ENCODE results near the gene FCAMR.
A peak's percentile ranks its signal among the peaks of the same experiment; 100 is the strongest.

FCAMR gene, protein sequence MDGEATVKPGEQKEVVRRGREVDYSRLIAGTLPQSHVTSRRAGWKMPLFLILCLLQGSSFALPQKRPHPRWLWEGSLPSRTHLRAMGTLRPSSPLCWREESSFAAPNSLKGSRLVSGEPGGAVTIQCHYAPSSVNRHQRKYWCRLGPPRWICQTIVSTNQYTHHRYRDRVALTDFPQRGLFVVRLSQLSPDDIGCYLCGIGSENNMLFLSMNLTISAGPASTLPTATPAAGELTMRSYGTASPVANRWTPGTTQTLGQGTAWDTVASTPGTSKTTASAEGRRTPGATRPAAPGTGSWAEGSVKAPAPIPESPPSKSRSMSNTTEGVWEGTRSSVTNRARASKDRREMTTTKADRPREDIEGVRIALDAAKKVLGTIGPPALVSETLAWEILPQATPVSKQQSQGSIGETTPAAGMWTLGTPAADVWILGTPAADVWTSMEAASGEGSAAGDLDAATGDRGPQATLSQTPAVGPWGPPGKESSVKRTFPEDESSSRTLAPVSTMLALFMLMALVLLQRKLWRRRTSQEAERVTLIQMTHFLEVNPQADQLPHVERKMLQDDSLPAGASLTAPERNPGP
- 0.04 to 109 (median 0.84) reads per million in 17 experiments for total RNA-seq

DNA sequence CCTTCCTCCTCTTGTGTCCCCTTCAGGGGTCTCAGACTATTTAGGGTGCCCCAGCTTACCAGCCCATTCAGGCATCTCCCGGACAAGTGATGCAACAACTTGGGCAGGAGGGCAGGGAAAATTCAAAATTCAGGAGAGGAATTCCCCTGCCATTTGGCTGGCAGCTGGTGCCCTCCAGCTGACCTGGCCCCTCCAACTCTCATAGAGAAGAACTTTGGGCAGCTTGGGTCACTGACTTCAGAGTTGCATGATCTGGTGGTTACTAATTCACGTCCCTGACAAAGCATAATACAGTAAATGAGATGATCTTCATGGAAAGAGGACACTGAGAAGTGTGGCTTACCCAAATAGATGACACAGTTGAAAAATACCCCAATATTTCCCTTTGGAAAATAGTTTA, at the start of gene FCAMR:
FCAMR (minus strand) TSS at position 15 of the 400 bp plus-strand sequence. CDS start 335 bp downstream, outside the sequence.
- peak; percentile 50 to 71 (median 60) for DNase-seq

DNA sequence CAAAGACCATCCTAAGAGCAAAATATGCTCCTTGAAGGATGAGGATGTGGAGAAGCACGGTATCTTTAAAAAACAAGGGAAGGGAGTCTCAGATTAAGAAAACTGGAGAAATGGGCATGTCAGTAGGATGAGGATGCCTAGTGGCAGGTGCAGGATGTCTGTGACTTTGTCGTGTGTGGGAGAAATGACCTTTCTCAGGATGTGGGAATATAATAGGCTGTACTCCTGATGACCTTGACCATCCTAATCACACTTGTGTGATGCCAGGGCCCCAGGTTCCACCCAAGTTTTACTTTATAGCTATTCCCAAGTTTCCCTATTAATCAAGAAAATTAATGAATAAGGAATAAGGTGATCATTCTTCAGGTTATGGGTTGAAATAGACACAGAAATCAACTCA, 49.4 kb upstream of the FCAMR start:
- DNase-seq: no peak

DNA sequence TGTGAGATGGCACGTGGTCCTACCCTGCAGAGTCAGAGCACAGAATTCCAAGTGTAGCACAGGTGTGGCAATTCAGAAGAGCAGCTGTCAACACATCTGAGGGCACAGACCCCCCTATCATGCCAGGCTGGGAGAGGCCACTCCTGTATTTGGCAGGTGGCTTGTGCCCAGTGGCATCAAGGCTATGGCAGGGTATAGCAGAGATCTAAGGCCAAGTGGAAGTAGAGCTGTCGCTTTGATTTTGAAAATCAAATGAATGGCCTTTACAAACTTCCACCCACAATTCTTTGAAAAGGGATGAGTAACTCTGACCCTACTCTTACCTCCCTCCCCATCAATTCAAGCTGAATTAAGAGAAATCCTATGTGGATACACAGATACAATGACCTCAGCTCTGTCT, 48.9 kb upstream of the FCAMR start:
- no peak for DNase-seq

DNA sequence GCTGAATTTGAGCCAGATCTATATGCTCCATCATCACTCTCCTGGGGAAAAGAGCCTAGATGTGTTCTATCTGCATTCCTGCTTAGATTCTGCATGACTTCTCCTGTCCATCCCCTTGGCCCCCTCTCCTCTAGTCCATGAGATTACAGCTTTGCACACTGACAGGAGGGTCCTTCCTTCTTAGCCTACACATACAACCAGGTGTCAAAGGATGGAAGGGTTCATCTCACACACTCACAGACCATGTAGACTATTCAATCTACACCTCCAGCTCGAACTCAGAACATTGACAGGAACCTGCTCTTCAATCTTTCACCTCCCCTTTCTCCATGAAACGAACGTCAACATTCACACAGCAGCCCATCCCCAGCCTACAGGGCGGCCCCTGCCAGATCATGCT, 48.4 kb upstream of the FCAMR start:
- DNase-seq: no peak

DNA sequence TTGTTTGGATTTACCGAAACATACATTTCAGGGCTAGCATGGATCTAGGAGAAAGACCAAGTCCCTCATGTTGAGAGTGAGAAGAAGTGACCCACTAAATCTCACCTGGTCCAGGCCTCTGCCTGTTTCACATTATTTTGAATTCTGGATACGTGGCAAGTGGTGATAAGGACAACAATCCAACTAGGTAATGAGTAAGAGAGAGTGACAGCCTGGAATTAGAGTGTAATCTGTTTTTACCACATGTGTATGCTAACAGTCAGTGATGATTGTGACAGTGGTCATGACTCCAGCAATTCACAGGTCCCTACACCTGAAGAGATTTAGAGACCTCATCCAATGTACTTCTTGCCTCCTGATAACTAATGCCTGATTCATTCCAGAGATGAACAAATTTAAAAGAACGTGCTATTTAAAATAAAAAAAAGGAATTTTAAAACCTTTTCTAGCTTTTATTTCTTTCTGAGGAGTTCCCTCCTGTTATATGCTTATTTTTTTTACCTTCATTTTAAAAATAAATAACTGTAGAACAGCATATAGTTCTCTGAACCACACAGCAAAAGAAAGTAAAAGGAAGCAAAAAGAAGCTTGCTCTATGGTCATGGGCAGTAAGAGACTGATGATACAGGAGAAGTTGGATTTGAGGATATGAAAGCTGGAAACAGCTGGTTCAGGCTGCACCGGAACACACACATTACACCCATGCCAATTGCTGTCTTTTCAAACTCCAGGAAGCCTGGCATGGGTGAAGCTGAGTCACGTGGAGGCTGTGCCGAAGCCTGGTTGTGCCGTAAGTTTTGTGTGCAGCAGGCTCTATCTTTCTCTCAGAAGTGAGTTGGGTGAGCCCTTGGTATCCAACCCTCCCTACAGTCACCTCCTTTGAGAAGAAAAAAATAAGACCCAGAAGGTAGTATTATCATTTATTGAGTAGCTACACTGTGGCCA, 47.6 kb upstream of the FCAMR start:
- DNase-seq: peak; percentile 68 to 92 (median 84)

DNA sequence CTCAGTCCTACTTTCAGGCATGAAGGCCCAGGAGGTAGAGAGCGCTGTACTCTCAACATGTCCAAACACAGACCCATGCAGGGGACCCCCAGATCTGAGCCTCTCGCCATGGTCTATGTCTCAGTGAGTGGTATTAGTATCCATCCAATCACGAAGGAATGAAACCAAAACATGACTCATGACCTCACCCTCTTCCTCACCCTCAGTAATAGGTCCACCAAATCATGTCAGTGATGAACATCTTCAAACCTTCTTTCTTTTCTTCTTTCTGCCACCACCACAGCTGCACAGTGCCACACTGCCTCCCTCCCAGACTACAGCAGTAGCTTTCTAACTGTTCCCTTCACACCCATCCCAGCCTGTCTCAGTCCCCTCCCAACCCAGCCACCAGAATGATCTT, 45.5 kb upstream of the FCAMR start:
- no peak for DNase-seq

DNA sequence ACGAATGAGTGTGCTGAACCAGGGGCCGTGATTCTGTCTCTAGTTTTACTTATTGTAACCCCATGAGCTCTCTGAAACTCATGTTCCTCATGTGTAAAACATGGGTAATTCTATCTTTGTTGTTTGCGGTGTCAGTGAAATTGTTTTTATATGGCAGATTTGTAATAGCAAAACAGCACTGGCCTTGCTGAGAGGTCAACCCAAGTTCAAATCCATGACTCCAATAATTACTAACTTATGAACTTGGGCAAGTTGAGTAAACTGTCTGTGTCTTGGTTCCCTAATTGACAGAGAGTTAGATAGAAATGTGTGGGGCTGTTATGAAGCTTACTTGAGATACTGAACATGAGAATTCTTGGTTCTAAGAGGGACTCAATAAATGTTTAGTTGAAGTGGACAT, 44.5 kb upstream of the FCAMR start:
- DNase-seq: peak in 1 of 4 experiments; percentile 26

DNA sequence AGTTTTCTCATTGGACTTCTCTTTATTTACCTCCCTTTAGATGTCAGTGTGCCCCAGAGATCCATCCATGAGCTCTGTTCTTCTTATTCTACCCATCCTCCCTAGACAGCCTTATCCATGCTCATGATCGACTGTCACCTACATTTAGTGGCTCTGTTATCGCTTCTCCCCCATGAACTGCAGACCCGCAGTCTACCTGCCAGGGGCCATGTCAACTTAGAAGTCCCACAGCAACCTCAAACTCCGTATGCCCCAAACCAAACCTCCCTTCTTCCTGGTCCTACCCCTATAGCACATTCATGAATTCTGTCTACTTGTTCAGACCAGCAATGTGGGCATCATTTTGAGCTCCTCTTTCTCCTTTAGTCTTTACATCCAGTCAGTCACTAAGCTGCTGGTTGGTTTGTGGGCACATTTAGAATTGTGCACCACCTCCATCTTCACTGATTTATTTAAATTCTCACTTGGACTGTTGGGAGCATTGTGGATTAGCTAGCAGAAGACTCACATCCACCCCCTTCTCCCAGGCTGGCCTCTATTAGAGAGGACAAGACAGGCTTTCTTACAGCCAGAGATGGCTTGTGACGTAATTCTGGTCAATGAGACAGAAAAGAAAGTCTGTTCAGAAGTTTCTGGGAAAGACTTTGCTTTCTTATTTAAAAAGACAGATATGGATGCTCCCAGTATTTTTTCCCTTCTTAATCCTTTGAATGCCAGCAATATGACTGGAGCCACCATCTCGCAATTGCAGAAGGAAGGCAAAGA, 43.2 kb upstream of the FCAMR start:
- no peak for DNase-seq

DNA sequence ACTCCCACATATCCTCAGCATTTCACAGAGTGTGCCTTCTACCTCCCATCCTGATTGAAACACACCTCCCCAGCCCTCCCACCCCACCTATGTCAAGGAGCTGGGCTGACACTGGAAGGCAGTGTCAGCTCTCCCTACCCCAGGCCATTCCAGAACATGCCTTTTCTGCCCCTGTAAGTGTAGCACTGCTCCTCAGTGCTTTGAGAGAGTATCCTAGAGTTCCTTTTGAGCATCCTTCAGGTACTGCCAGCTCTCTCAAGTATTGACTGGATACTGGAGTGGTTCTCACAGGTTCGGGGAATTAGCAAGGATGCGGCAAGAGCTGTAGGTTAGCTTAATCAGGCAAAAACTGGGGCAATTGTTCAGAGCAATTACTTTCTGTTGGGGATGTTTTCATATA, 40.5 kb upstream of the FCAMR start:
- no peak for DNase-seq

DNA sequence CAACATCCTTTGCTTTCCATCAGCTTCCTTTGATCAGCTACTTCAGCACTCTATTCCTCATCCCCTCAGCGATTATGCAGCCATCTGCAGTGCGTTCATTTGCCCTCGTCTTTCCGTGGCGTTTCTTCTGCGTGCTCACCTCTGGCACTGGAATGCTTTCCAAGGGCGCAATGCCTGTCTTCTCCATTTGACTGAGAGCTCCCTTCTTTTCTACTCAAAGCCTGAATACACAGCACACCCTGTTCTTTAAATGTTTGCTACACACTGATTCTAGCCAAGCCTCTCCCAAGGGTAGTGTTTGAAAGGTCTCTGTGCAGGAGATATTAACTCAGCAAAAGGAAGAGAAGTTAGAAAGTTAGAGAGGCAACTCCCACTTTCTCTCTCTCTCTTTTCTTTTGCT, 39.7 kb upstream of the FCAMR start:
- no peak for DNase-seq

DNA sequence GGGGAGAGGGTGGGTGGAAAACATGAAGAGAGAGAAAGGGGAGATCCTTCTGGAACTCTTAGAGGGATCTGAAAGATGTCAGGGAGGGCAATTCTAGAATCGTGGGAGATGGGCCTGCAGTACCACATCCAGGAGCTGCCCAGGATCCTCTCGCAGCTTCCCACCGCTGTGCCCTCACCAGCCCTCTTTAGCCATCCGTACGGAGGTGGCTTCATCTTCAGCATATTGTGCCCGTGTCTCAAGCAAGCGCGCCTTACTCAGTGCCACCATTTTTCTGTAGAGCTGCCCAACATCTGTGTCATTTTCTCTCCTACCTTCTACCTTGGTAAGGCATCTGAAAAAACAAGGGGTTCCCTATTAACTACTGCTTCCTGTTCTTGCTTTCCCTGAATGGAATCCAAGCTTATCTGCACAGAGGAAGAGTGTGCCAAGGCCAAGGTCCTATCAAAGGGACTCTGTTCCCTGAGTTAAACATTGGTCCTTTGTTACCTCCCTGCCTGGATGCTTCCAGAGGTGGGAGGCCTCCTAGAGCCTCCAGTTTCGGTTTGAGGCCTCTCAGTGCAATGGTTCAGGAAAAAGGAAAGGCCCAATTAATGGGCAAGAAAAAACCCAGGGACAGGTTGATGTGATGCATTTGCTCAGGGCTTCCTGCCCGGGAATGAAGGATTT, 39.1 kb upstream of the FCAMR start:
- DNase-seq: no peak

DNA sequence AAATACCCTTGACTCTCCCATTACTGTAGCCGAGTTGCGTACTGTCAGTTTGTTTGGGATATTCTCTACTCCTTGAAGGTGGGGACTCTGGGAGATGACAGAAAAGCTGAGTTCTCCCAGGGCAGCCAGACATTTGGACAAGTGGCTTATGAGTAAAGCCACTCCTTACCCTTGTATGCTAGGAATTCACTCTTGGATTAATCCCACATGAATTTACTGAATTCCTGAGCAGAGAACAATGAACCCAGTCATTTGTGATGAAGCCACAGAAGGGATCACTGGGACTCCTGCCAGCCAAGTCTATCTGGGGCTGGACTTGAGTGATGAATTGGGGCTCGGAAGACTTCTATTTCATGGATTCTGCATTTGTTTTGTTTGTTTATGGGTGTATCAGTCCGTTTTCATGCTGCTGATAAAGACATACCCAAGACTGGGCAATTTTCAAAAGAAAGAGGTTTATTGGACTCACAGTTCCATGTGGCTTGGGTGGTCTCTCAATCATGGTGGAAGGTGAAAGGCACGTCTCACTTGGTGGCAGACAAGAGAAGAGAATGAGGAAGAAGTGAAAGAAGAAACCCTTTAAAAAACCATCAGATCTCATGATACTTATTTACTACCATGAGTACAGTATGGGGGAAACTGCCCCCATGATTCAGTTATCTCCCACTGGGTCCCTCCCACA, 37.2 kb upstream of the FCAMR start:
- no peak for DNase-seq

DNA sequence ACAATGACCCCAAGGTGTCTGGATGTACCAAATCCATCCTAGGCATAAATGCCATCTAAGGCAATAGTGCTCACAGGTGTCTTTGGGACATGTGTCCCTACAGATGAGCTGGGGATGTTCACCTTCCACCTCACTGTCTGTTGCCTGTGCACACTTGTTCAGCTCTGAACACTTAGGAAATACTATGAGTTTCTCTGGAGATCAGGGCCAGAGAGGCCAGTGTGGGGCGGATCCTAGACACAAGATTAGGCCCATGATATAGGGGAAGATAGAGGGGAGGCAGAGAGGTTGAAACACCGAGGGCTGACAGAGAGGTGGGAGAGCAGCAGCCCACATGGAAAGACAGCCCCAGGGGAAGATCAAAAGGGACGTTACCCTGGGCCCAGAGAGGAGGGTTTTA, 36.7 kb upstream of the FCAMR start:
- DNase-seq: no peak

DNA sequence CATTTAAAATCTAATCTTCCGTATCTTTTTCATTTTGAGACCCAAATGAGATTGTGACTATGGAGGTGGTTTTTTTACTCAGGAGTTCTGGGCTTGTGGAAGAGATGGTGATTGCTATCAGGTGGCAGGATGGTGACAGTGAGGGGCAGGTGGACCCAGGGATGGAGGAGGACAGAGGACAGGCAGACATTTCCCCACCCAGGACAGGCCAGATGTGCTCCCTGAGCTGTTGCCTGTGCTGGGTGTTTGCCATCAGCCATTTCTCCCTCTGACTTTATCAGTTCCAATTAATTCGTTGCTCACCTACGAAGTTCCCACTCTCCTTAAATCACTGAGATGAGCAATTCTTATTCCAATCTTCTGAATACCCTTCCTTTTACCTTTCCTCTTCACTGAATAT, 35.8 kb upstream of the FCAMR start:
- DNase-seq: no peak

DNA sequence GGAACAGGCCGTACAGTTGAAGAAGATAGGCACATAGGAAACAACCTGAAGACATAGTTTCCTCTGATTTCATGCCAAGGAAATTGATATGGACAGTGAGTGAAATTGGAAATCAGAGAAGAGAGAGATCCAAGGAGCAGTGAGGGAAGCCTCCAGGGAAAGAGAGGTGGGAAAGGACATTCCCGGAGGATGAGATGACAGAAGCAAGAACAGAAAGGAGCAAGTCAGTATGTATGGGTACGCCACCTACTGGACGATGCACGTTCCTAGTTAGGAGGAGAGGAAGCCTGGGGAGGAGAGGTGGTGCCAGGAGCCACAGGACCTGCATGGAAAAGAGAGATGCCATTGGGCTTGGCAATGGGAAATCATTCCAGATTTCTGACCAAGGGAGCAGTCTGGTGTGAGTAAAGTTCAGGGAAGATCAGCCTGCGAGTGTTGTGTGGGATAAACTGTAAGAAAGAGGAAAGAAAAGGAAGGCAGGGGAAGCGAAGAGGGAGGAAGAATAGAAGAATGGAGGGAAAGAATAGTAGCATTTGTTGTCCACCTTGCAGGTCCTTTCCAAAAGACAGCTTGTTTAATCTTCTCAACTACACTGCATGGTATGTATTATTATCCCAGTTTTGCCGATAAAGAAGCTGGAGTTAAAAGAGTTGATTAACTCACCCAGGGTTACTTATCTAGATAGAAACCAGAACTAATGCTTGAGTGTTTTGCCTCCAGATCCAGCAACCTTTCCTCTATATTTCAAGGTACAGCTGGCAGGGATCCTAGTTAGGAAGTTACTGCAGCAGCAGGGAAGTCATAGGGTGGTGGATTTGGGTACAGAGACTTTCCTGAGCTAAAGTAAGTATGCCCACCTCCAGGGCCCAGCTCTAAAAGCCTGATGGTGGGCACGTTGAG, 34.9 kb upstream of the FCAMR start:
- peak; percentile 49 to 80 (median 67) for DNase-seq

DNA sequence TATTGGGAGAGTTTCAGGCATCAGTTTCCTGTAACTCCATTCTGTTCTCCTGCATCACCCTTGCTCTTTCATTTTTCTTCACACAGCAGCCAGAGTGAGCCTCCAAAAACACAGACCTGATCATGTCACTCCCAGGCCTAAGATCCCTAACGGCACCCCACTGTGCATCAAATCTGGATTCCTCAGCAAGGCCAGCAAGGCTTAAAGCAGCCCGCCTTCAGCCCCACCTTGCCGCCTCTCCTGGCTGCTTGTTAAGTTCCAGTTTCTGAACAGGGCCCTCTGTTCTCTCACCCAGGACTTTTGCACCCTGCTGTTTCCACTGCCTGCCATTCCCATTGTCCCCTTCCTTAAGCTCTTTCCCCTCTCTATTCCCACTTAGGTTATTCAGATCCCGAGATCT, 33.0 kb upstream of the FCAMR start:
- no peak for DNase-seq

DNA sequence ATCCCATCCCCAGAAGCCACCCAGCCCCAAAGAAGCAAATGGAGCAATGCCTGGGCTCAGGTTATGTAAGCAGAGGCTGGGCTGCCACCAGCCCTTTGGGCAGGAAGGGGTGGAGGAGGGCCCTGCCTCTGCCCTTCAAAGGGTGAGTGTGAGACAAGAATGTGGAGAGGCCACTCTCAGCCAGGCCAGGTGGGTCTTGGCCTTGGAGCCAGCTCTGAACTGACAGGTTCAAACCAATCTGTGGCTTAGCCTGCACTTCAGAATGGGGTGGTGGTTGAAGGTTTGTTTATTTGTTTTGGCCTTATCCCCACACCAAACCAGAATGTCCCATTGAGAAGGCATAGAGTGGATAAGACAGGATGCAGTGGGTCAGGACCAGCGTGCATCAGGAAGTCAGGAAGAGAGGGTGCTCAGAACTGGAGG, 32.5 kb upstream of the FCAMR start:
- DNase-seq: no peak

DNA sequence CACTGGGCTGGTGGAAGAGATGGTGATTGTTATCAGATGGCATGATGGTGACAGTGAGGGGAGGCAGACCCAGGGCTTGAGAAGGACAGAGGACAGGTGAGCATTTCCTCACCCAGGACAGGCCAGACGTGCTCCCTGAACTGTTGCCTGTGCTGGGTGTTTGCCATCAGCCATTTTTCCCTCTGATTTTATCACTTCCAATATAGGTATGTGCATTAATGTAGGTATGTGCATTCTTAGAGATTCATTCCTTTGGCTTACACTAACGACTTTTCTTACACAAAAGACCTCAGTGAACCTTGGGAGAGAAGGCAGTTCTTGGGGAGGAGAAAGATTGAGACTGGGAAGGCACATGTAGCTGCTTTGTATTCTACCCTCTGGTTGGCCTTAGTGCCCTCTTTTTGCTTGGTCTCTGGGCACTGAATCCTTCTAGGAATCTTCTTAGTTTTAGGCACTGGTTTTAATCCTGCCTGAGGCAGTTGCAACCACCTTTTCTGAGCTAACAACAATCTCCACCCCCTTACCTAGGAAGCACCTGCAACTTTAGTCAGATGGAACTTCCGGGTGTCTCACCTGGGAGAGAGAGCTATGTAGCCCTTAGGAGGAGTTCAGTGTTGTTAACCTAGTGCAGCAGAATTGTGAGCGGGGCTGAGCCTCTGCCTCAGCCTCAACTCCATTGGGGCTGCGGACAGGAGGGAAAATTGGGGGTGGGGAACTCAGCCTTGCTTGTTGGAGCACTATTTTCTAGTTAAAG, 31.4 kb upstream of the FCAMR start:
- DNase-seq: no peak

DNA sequence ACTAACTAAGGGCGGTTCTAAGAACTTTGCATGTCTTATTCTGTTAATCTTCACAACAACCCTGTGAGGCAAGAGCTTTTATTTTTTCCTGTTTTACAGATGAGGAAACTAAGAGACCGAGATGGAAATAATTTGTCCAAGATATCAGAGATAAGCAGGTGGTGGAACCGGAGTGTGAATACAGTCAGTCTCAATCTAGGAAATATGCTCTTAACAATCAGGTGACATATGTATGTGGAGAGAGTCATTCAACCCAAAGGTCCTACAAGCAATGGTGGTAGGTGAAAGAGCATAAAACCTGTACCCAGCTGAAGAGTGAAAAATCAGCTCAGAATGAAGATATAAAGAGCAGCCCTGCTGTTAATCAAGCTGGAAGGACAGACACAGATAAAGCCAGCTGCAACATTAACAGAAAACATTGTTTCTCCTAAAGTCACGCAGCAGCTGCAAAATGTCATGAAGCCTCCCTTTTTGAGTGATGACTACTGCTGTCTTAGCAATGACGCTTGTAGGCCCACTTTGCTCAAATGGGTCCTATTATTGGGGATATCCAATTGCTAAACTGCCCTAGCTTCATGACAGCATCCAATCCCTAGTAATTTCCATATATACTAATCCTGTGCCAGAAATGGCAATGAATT, 30.5 kb upstream of the FCAMR start:
- DNase-seq: no peak

Data from suppressor macrophage (primary cell).